Measurements from ENCODE around the gene PPFIA2. TPM values are rescaled to one million over a fixed set of nuclear protein-coding genes. Genes with fewer than 3 reads are reported as not detected.

The PPFIA2 gene
- total RNA-seq, 1 experiment from 2014 or later, result not detected

- TF ChIP-seq EZH2 (IDR thresholded peaks at IDR 0.05; ENCODE audit: low read length, unreplicated experiment) (no peak), EZH2phosphoT487 (IDR thresholded peaks at IDR 0.05; ENCODE audit: borderline replicate concordance, low read length) (no peak), CTCF (conservative IDR thresholded peaks at IDR 0.05; ENCODE audit: low read depth, low read length) (no peak)
- no peaks in the 10 kb centered on the region for H3K27me3 ChIP-seq (ENCODE audit: low read length)
- BruUV-seq (replicated peaks), result no TSS peak
- no peaks in the 10 kb centered on the region for H3K9me2 ChIP-seq (replicated peaks; ENCODE audit: low read length)
- H3K9me3 ChIP-seq (ENCODE audit: low read length), result no peaks in the 10 kb centered on the region
- H3K79me2 ChIP-seq (ENCODE audit: low read length), result no peaks in the 10 kb centered on the region
- ATAC-seq (no peak), DNase-seq (no peak)
- no peaks in the 10 kb centered on the region for H3F3A ChIP-seq (ENCODE audit: low read length, unreplicated experiment)
- no peak overlapping the region for H3K27ac ChIP-seq (ENCODE audit: low read length)
- no peak overlapping the region for H2AFZ ChIP-seq (ENCODE audit: low read length)
- H3K36me3 ChIP-seq (ENCODE audit: low read depth, low read length), result no peaks in the 10 kb centered on the region
- intact Hi-C loops (cut with micrococcal nuclease), result no loop called here
- H3K4me1 ChIP-seq (ENCODE audit: insufficient read depth, low read length), result no peaks in the 10 kb centered on the region
- no peak overlapping the region for H3K4me2 ChIP-seq (ENCODE audit: low read length)
- ChIA-PET CTCF (no interaction called here), POLR2A (ENCODE audit: unreplicated experiment) (no interaction called here)
- H3K9ac ChIP-seq (ENCODE audit: low read length), result no peak overlapping the region
- no peaks in the 10 kb centered on the region for H4K20me1 ChIP-seq (ENCODE audit: low read length)
- H3K4me3 ChIP-seq (ENCODE audit: low read length), result no peak overlapping the region
Observed at GRCh38 chr12:81572411-81572810, 186.7 kb downstream of the PPFIA2 start.

GRCh38 chr12:81570234-81570633, 188.9 kb downstream of the PPFIA2 start:
- Histone ChIP-seq H3K27ac (ENCODE audit: low read length) (no peak overlapping the region), H3K9ac (ENCODE audit: low read length) (no peak overlapping the region), H3K79me2 (ENCODE audit: low read length) (no peaks in the 10 kb centered on the region), H3K9me2 (replicated peaks; ENCODE audit: low read length) (no peaks in the 10 kb centered on the region), H3K4me2 (ENCODE audit: low read length) (no peak overlapping the region), H3K27me3 (ENCODE audit: low read length) (no peaks in the 10 kb centered on the region), H4K20me1 (ENCODE audit: low read length) (no peaks in the 10 kb centered on the region), H3K36me3 (ENCODE audit: low read depth, low read length) (no peaks in the 10 kb centered on the region), H2AFZ (ENCODE audit: low read length) (no peak overlapping the region), H3K4me3 (ENCODE audit: low read length) (no peak overlapping the region), H3F3A (ENCODE audit: low read length, unreplicated experiment) (no peaks in the 10 kb centered on the region), H3K4me1 (ENCODE audit: insufficient read depth, low read length) (no peaks in the 10 kb centered on the region), H3K9me3 (ENCODE audit: low read length) (no peaks in the 10 kb centered on the region)
- ATAC-seq, result no peak
- intact Hi-C loops (cut with micrococcal nuclease), result no loop called here
- CTCF ChIA-PET, result no interaction called here
- TF ChIP-seq EZH2phosphoT487 (IDR thresholded peaks at IDR 0.05; ENCODE audit: borderline replicate concordance, low read length) (no peak), CTCF (conservative IDR thresholded peaks at IDR 0.05; ENCODE audit: low read depth, low read length) (no peak), EZH2 (IDR thresholded peaks at IDR 0.05; ENCODE audit: low read length, unreplicated experiment) (no peak)
- POLR2A ChIA-PET (ENCODE audit: unreplicated experiment), result no interaction called here
- no peak for DNase-seq
- BruUV-seq (replicated peaks), result no TSS peak

GRCh38 chr12:81564237-81564636, 194.9 kb downstream of the PPFIA2 start:
- CTCF ChIA-PET, result no interaction called here
- DNase-seq, result no peak
- Histone ChIP-seq H3K27me3 (ENCODE audit: low read length) (no peaks in the 10 kb centered on the region), H3K79me2 (ENCODE audit: low read length) (no peaks in the 10 kb centered on the region), H3F3A (ENCODE audit: low read length, unreplicated experiment) (no peaks in the 10 kb centered on the region), H3K9me2 (replicated peaks; ENCODE audit: low read length) (no peaks in the 10 kb centered on the region), H3K36me3 (ENCODE audit: low read depth, low read length) (no peaks in the 10 kb centered on the region), H3K9ac (ENCODE audit: low read length) (no peak overlapping the region), H4K20me1 (ENCODE audit: low read length) (no peaks in the 10 kb centered on the region), H3K9me3 (ENCODE audit: low read length) (no peaks in the 10 kb centered on the region; the same call in 1 of the 2 replicates), H3K4me1 (ENCODE audit: insufficient read depth, low read length) (no peaks in the 10 kb centered on the region), H3K27ac (ENCODE audit: low read length) (no peak overlapping the region), H3K4me3 (ENCODE audit: low read length) (no peak overlapping the region), H3K4me2 (ENCODE audit: low read length) (no peak overlapping the region), H2AFZ (ENCODE audit: low read length) (no peak overlapping the region)
- no peak for TF ChIP-seq EZH2 (IDR thresholded peaks at IDR 0.05; ENCODE audit: low read length, unreplicated experiment)
- no peak for TF ChIP-seq CTCF (conservative IDR thresholded peaks at IDR 0.05; ENCODE audit: low read depth, low read length)
- no peak for TF ChIP-seq EZH2phosphoT487 (IDR thresholded peaks at IDR 0.05; ENCODE audit: borderline replicate concordance, low read length)
- no peak for ATAC-seq
- BruUV-seq (replicated peaks), result no TSS peak
- intact Hi-C loops (cut with micrococcal nuclease), result no loop called here
- POLR2A ChIA-PET (ENCODE audit: unreplicated experiment), result no interaction called here

Data from PC-3 (cell line).